Measurements from ENCODE around the gene CLEC3B.

GRCh38 chr3:45008117-45008516 lies 18.0 kb upstream of the CLEC3B start:
- TF ChIP-seq CTCF (IDR thresholded peaks at IDR 0.05) (no peak), POLR2A (IDR thresholded peaks at IDR 0.05) (no peak)

Measured in ovary (tissue), 3 donors.